DMS153 (cell line): ENCODE results near the gene SNX19.
"Not testable (repeated sequence)": the region's sequence is repeated elsewhere in the genome, so short reads cannot be mapped to it uniquely, and the experiment has no call there.

ENCODE experiments used
- DNase-seq: peaks from one replicate; lab custom pipeline; 2025; lab: John Stamatoyannopoulos, UW

Gene SNX19

GRCh38 chr11:130916238-130916855 lies at the start of gene SNX19:
Gene SNX19, minus strand, starts transcription at chr11:130916479. Its CDS starts 540 bp downstream, at chr11:130915939.
- peak; percentile 76 for DNase-seq

GRCh38 chr11:130964058-130964792 lies 47.9 kb upstream of the SNX19 start:
- DNase-seq = no peak

GRCh38 chr11:130947889-130948288 lies 31.6 kb upstream of the SNX19 start:
- DNase-seq = no peak

GRCh38 chr11:130947481-130947880 lies 31.2 kb upstream of the SNX19 start:
- DNase-seq = no peak

GRCh38 chr11:130947058-130947457 lies 30.8 kb upstream of the SNX19 start:
- DNase-seq = no peak

- DNase-seq = no peak
These were observed 29.6 kb upstream of the SNX19 start for GRCh38 chr11:130945896-130946295.

- no peak for DNase-seq
These were observed 24.4 kb upstream of the SNX19 start for GRCh38 chr11:130940706-130941105.

GRCh38 chr11:130937051-130937450 lies 20.8 kb upstream of the SNX19 start:
- DNase-seq = no peak

GRCh38 chr11:130932086-130932712 lies 15.9 kb upstream of the SNX19 start:
- DNase-seq = no peak

- DNase-seq = no peak
These were observed 8.5 kb upstream of the SNX19 start for GRCh38 chr11:130924750-130925149.

- DNase-seq = not testable (repeated sequence)
These were observed 4.3 kb upstream of the SNX19 start for GRCh38 chr11:130920612-130921011.

GRCh38 chr11:130918081-130918480 lies 1.8 kb upstream of the SNX19 start:
- DNase-seq = no peak

- no peak for DNase-seq
These were observed 631 bp upstream of the SNX19 start for GRCh38 chr11:130916910-130917309.

- DNase-seq = no peak
These were observed 559 bp downstream of the SNX19 start for GRCh38 chr11:130915603-130916237.

GRCh38 chr11:130913268-130913667 lies 3.0 kb downstream of the SNX19 start:
- no peak for DNase-seq

- no peak for DNase-seq
These were observed 3.7 kb downstream of the SNX19 start for GRCh38 chr11:130912552-130912951.

GRCh38 chr11:130911306-130911705 lies 5.0 kb downstream of the SNX19 start:
- DNase-seq = no peak

GRCh38 chr11:130909650-130910049 lies 6.6 kb downstream of the SNX19 start:
- no peak for DNase-seq

- DNase-seq = no peak
These were observed 7.3 kb downstream of the SNX19 start for GRCh38 chr11:130908770-130909625.

- DNase-seq = no peak
These were observed 8.2 kb downstream of the SNX19 start for GRCh38 chr11:130908061-130908460.

- DNase-seq = no peak
These were observed 9.1 kb downstream of the SNX19 start for GRCh38 chr11:130907229-130907628.

GRCh38 chr11:130906616-130907015 lies 9.7 kb downstream of the SNX19 start:
- no peak for DNase-seq
